Measurements from ENCODE around the gene LRRC74A. TPM values are rescaled to one million over a fixed set of nuclear protein-coding genes. Genes with fewer than 3 reads are reported as not detected.

Gene LRRC74A
- polyA plus RNA-seq, 1 of the 3 experiments (the other 2 are of a cell fraction): not detected

GRCh38 chr14:76832503-76832988 is 6.3 kb downstream of the LRRC74A start:
- ChIA-PET CTCF (interaction anchor here (0.8 to 1.2 kb wide), 4 partner anchors 38 to 238 kb away, joined by 3 to 4 read pairs (median 3); no protein-coding TSS in a partner anchor), POLR2A (no interaction called here)
- Histone ChIP-seq H2AFZ (ENCODE audit: low read depth) (no peak overlapping the region), H3K4me3 (ENCODE audit: low read depth in 2 of 2, low read length in 1 of 2) (no peak overlapping the region), H3K9me3 (no peaks in the 10 kb centered on the region), H3K4me1 (ENCODE audit: control insufficient read depth in 1 of 2, insufficient read depth in 2 of 2, low read depth in 1 of 2, low read length in 1 of 2) (peaks cover 0 to 17% of the 10 kb centered on the region in 2 experiments; a peak in 1 of 4 replicates), H3K27ac (ENCODE audit: low read depth in 2 of 2, low read length in 1 of 2) (no peak overlapping the region), H3K9ac (no peak overlapping the region), H3K9me2 (no peaks in the 10 kb centered on the region), H3K79me2 (ENCODE audit: insufficient read depth) (no peaks in the 10 kb centered on the region), H3K36me3 (replicated peaks in 1 of 2; ENCODE audit: control insufficient read depth in 1 of 2, insufficient read depth in 2 of 2, low read length in 1 of 2) (no peaks in the 10 kb centered on the region), H3K4me2 (no peak overlapping the region), H3F3A (replicated peaks; ENCODE audit: insufficient read depth) (no peaks in the 10 kb centered on the region), H3K27me3 (ENCODE audit: insufficient read depth) (no peaks in the 10 kb centered on the region; the same call in 1 of the 2 replicates), H4K20me1 (ENCODE audit: insufficient read depth) (no peaks in the 10 kb centered on the region)
- WGBS (ENCODE audit: low lambda C conversion rate): 0% methylated on average over 1 of the region's 1 CpG
- TF ChIP-seq REST (IDR thresholded peaks at IDR 0.05; ENCODE audit: low read depth, low read length) (no peak), EP300 (IDR thresholded peaks at IDR 0.05; ENCODE audit: borderline replicate concordance in 1 of 2, low read depth in 1 of 2, low read length in 1 of 2) (no peak), FOXJ3 (CRISPR knock-in tag; IDR thresholded peaks at IDR 0.05) (no peak), FOXM1 (IDR thresholded peaks at IDR 0.05; ENCODE audit: low read depth) (no peak), YY1 (IDR thresholded peaks at IDR 0.05; ENCODE audit: low read depth) (no peak)
- DNase-seq: no peak

- Histone ChIP-seq H3K27ac (ENCODE audit: low read depth in 2 of 2, low read length in 1 of 2) (no peak overlapping the region), H4K20me1 (ENCODE audit: insufficient read depth) (no peaks in the 10 kb centered on the region), H3F3A (replicated peaks; ENCODE audit: insufficient read depth) (no peaks in the 10 kb centered on the region), H3K9me2 (no peaks in the 10 kb centered on the region), H3K9ac (no peak overlapping the region), H3K36me3 (replicated peaks in 1 of 2; ENCODE audit: control insufficient read depth in 1 of 2, insufficient read depth in 2 of 2, low read length in 1 of 2) (no peaks in the 10 kb centered on the region), H3K27me3 (ENCODE audit: insufficient read depth) (no peaks in the 10 kb centered on the region; the same call in 1 of the 2 replicates), H3K79me2 (ENCODE audit: insufficient read depth) (no peaks in the 10 kb centered on the region), H3K4me2 (no peak overlapping the region), H3K9me3 (no peaks in the 10 kb centered on the region), H2AFZ (ENCODE audit: low read depth) (no peak overlapping the region), H3K4me1 (ENCODE audit: control insufficient read depth in 1 of 2, insufficient read depth in 2 of 2, low read depth in 1 of 2, low read length in 1 of 2) (peaks cover 0 to 17% of the 10 kb centered on the region in 2 experiments; a peak in 1 of 4 replicates), H3K4me3 (ENCODE audit: low read depth in 2 of 2, low read length in 1 of 2) (no peak overlapping the region)
- DNase-seq: no peak
- CTCF ChIA-PET: interaction anchor here (0.6 to 1.2 kb wide), 5 partner anchors 40 to 238 kb away, joined by 3 to 4 read pairs (median 3); no protein-coding TSS in a partner anchor
- POLR2A ChIA-PET: no interaction called here
- WGBS (ENCODE audit: low lambda C conversion rate): 76% methylated on average over 2 of the region's 2 CpGs
- TF ChIP-seq JUND (IDR thresholded peaks at IDR 0.05) (no peak), USF1 (IDR thresholded peaks at IDR 0.05; ENCODE audit: borderline replicate concordance, low read depth) (no peak), IRF3 (IDR thresholded peaks at IDR 0.05; ENCODE audit: low read depth, low read length) (no peak), GABPA (IDR thresholded peaks at IDR 0.05; ENCODE audit: low read depth) (no peak), CHD2 (IDR thresholded peaks at IDR 0.05; ENCODE audit: low read length, partially characterized antibody) (no peak), FOXJ3 (CRISPR knock-in tag; IDR thresholded peaks at IDR 0.05) (no peak), RCOR1 (IDR thresholded peaks at IDR 0.05; ENCODE audit: low read length) (no peak)
Observed at GRCh38 chr14:76833011-76833410, 6.8 kb downstream of the LRRC74A start.

All from SK-N-SH (cell line).